Parathyroid adenoma (tissue), 2 donors: ENCODE data around the gene FADS1.

Source experiments
- H2AFZ ChIP-seq: fragments of 300-600 bp; sonication (generic); one replicate; pipeline ENCODE4 v1.7.0; 2017; ENCODE audit warnings: antibody characterized with exemption, mild to moderate bottlenecking
- H3K27ac ChIP-seq: fragments of 300-600 bp; sonication (generic); one replicate; pipeline ENCODE4 v1.7.0; 2017
- H3K27me3 ChIP-seq: fragments of 300-600 bp; sonication (generic); one replicate; pipeline ENCODE4 v1.7.0; 2017; ENCODE audit warnings: low read length; ENCODE audit not compliant: control insufficient read depth, insufficient read depth
- H3K36me3 ChIP-seq: fragments of 300-600 bp; sonication (generic); one replicate; pipeline ENCODE4 v1.7.0; 2017; ENCODE audit warnings: low read length; ENCODE audit not compliant: control insufficient read depth, insufficient read depth
- H3K4me1 ChIP-seq: fragments of 300-600 bp; sonication (generic); one replicate; pipeline ENCODE4 v1.7.0; 2017; ENCODE audit warnings: control low read depth
- H3K4me2 ChIP-seq: fragments of 300-600 bp; sonication (generic); one replicate; pipeline ENCODE4 v1.7.0; 2017; ENCODE audit warnings: low read length
- H3K4me3 ChIP-seq: fragments of 300-600 bp; sonication (generic); one replicate; pipeline ENCODE4 v1.7.0; 2017; ENCODE audit warnings: low read depth, low read length
- H3K79me2 ChIP-seq: fragments of 300-600 bp; sonication (generic); one replicate; pipeline ENCODE4 v1.7.0; 2017; ENCODE audit warnings: control low read depth
- H3K9ac ChIP-seq: fragments of 300-600 bp; sonication (generic); one replicate; pipeline ENCODE4 v1.7.0; 2017; ENCODE audit warnings: mild to moderate bottlenecking
- H3K9me3 ChIP-seq: fragments of 300-600 bp; sonication (generic); one replicate; pipeline ENCODE4 v1.7.0; 2017; ENCODE audit warnings: low read length; ENCODE audit not compliant: control insufficient read depth
- CTCF ChIP-seq: fragments of 300-600 bp; sonication (generic); IDR thresholded peaks from one replicate; pipeline ENCODE4 v1.7.0; 2017; ENCODE audit warnings: antibody characterized with exemption, mild to moderate bottlenecking
- donor health status: primary hyperparathyroidism.

FADS1 gene

GRCh38 chr11:61792310-61793082, 24.3 kb downstream of the FADS1 start, which contains the start of the genes FEN1 and TMEM258:
TSS of gene FEN1 (plus strand) at chr11:61792911. CDS start at chr11:61795362, 2,451 bp downstream.
TSS of gene TMEM258 (minus strand) at chr11:61792599. CDS start at chr11:61792558, 41 bp downstream.
- Histone ChIP-seq H3K79me2 (peaks cover 3% of the 10 kb centered on the region), H3K4me3 (peak within 1 kb of the TSS; percentile 92), H3K27ac (peak within 1 kb of the TSS; percentile 89), H3K27me3 (no peaks in the 10 kb centered on the region), H3K9me3 (no peaks in the 10 kb centered on the region), H3K4me2 (peak within 1 kb of the TSS; percentile 87), H3K4me1 (no peaks in the 10 kb centered on the region), H3K36me3 (no peaks in the 10 kb centered on the region), H2AFZ (peak within 1 kb of the TSS; percentile 93), H3K9ac (peak within 1 kb of the TSS; percentile 11)
- TF ChIP-seq CTCF, result no peak

- peaks cover 3% of the 10 kb centered on the region for H3K79me2 ChIP-seq
- peak overlapping the region; percentile 89 for H3K27ac ChIP-seq
- peak overlapping the region; percentile 92 for H3K4me3 ChIP-seq
- H3K27me3 ChIP-seq, result no peaks in the 10 kb centered on the region
- no peak for TF ChIP-seq CTCF
- H2AFZ ChIP-seq, result peak overlapping the region; percentile 93
- no peak overlapping the region for H3K9ac ChIP-seq
- peak overlapping the region; percentile 87 for H3K4me2 ChIP-seq
- H3K4me1 ChIP-seq, result no peaks in the 10 kb centered on the region
- H3K9me3 ChIP-seq, result no peaks in the 10 kb centered on the region
- no peaks in the 10 kb centered on the region for H3K36me3 ChIP-seq
These were observed 25.0 kb downstream of the FADS1 start for GRCh38 chr11:61791737-61792309.

GRCh38 chr11:61787928-61788491, 28.8 kb downstream of the FADS1 start:
- H3K4me3 ChIP-seq, result no peak overlapping the region
- H3K27ac ChIP-seq, result no peak overlapping the region
- H3K27me3 ChIP-seq, result no peaks in the 10 kb centered on the region
- no peaks in the 10 kb centered on the region for H3K4me1 ChIP-seq
- H3K9me3 ChIP-seq, result no peaks in the 10 kb centered on the region
- no peak overlapping the region for H2AFZ ChIP-seq
- TF ChIP-seq CTCF, result no peak
- no peak overlapping the region for H3K4me2 ChIP-seq
- H3K79me2 ChIP-seq, result no peaks in the 10 kb centered on the region
- H3K36me3 ChIP-seq, result no peaks in the 10 kb centered on the region
- H3K9ac ChIP-seq, result no peak overlapping the region

GRCh38 chr11:61785837-61786402, 30.9 kb downstream of the FADS1 start:
- TF ChIP-seq CTCF, result no peak
- H3K36me3 ChIP-seq, result no peaks in the 10 kb centered on the region
- no peak overlapping the region for H3K27ac ChIP-seq

More at GRCh38 chr11:61785837-61786402, 30.9 kb downstream of the FADS1 start:
- H3K9me3 ChIP-seq, result no peaks in the 10 kb centered on the region
- H3K4me1 ChIP-seq, result no peaks in the 10 kb centered on the region
- H3K79me2 ChIP-seq, result no peaks in the 10 kb centered on the region
- no peak overlapping the region for H3K9ac ChIP-seq
- no peak overlapping the region for H2AFZ ChIP-seq
- no peaks in the 10 kb centered on the region for H3K27me3 ChIP-seq
- H3K4me3 ChIP-seq, result no peak overlapping the region
- no peak overlapping the region for H3K4me2 ChIP-seq
